Measurements from ENCODE around the gene CRIP3.

- no peak for TF ChIP-seq CTCF (IDR thresholded peaks at IDR 0.05; ENCODE audit: low read depth, low read length, missing input control)
- TF ChIP-seq ATF3 (IDR thresholded peaks at IDR 0.05) = no peak
- TF ChIP-seq YY1 (IDR thresholded peaks at IDR 0.05) = no peak
- no peak for TF ChIP-seq REST (IDR thresholded peaks at IDR 0.05)
- TF ChIP-seq RAD21 (IDR thresholded peaks at IDR 0.05) = no peak
- TF ChIP-seq SP1 (IDR thresholded peaks at IDR 0.05) = no peak
- TF ChIP-seq MAX (IDR thresholded peaks at IDR 0.05) = no peak
- no peak for TF ChIP-seq ZBTB33 (IDR thresholded peaks at IDR 0.05)
- TF ChIP-seq TAF1 (conservative IDR thresholded peaks at IDR 0.05) = no peak
These were observed 25.1 kb downstream of the CRIP3 start for GRCh38 chr6:43283514-43283901.
